HPDE6-E6E7 (cell line): ENCODE measurements around the gene UCK1.
"Not testable (repeated sequence)": the region's sequence is repeated elsewhere in the genome, so short reads cannot be mapped to it uniquely, and the experiment has no call there.

Source experiments
- DNase-seq: peaks from one replicate; pipeline ENCODE4 v3.0.0; 2011; ENCODE audit warnings: missing footprints; ENCODE audit errors: extremely low spot score

UCK1 gene

DNA sequence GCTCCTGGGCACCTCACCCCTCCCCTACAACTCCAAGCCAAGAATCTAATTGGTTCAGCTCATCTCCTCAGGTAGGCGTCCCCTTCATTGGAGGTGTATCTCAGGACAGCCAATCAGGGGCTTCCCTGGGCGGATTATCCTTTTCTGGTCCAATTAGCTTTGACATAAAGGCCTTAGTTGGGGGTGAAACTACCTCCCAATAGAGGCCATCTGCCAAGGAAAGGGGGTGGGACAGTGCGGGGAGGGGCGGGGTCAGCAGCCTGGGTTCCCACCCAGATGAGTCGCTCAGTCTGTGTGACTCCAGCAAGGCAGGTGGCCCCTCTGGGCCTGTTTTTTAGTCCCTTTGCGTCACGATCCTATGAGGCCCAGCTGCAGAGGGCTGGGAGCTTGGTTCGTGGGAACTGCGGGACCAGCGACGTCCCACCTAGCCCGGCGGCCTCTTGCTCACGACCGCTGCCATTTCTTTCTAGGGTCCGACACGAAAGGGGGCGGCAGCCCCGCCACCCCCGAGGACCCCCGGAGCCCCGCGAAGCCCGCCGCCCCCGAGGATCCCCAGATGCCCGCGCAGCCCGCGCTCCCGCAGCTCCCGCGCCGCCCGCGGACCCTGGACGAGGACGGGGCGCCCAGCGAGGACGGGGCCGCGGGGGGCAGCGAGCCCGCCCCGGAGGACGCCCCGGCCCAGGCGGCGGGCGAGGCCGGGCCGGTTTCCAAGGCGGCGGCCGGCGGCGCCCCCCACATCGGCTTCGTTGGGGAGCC, 23.2 kb upstream of the UCK1 start:
- DNase-seq, result no peak

DNA sequence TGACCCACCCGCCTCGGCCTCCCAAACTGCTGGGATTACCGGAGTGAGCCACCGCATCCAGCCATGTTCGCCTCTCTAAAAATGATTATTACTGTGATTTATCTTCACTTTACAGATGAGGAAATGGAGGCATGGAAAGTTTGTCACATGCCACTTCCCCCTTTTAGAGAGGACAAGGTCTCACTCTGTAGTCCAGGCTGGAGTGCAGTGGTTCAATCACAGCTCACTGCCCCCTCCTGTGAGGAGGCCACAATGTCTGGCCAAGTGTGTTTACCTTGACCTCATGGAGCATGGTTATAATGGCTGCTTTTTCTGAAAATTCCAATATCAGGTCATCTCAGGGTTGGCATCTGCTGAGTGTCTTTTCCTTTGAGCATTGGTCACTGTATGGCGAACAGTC, 21.0 kb upstream of the UCK1 start:
- no peak for DNase-seq

DNA sequence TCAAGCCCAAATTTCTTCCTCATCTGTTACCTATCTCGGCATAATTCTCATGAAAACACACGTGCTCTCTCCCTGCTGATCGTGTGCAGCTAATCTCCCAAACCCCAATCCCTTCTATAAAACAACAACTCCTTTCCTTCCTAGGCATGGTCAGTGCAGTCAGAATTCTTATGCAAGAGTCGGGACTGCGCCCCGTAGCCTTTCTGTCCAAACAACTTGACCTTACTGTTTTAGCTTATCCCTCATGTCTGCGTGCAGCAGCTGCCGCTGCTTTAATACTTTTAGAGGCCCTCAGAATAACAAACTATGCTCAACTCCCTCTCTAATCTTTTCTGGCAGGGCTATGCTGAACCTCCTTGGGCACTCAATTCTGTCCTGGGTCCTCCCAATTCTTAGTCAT, 19.4 kb upstream of the UCK1 start:
- DNase-seq, result not testable (repeated sequence)

DNA sequence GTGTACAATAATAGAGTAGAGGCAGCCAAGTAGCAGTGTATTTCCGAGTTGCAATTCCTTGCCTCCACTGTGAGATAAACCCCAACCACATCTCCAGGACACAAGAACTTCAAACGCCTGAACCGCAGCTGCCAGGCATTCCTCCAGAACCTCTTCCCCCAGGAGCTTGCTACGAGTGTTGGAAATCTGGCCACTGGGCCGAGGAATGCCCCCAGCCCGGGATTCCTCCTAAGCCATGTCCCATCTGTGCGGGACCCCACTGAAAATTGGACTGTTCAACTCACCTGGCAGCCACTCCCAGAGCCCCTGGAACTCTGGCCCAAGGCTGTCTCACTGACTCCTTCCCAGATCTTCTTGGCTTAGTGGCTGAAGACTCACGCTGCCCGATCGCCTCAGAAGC, 18.1 kb upstream of the UCK1 start:
- not testable (repeated sequence) for DNase-seq

DNA sequence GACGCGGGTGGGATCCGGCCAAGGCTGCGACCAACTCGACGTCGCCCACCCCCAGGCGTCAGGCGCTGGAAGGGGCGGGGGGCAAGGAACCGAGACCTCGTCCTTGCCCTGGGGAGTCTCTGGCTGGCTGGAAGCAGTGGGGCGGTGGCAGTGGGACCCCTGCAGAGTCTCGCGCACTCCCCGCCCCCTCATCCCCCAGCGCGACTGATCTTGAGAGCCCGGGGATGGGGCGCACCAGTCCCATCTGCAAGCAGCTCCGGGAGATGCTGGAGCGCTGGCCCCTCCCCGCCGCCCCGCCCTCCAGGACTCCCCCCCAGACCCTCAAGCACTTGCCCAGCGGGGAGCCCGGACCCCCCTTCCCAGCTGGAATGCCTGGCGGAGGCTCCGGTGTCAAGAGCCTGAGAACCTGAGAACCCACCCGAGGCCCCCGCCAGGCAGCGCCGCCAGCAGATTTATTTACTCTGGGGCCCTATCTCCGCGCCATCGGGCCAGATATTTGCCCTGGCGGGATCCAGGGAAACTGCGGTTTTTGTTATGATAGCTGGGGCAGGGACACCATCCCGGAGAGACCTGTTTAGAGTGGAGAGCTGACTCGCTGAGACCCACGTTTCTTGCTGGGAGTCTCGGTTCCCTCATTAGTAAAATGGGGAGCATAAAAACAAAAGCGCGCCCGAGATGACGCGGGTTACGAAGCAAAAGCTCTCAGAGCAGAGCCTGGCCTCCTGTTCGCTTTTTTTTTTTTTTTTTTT, 15.4 kb upstream of the UCK1 start:
- DNase-seq, result no peak

DNA sequence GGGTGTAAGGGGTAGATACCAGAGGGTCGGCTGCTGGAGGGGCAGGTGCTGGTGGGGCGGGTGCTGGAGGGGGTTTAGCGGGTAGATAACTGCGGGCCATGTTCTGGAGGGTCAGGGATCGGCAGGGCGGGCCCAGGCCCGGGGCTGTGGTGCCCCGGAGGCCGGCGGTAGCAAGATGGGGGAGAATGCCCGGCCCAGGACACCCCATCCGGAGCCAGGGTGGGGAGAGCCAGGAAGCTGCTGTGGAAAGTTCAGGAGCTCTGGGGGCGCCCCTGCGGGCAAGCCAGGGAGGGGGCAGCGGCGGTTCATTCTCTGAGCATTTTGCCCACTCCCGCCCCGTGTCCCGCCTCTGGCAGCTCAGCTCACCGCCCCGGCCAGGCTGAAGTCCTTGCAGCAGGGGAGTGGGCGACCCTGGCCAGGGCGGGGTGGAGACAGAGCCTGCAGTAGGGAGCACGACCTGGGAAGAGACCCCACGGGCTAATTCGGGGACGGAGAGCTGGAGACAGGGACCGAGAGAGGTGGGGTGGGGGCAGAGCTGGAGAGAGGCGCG, 14.8 kb upstream of the UCK1 start:
- no peak for DNase-seq

DNA sequence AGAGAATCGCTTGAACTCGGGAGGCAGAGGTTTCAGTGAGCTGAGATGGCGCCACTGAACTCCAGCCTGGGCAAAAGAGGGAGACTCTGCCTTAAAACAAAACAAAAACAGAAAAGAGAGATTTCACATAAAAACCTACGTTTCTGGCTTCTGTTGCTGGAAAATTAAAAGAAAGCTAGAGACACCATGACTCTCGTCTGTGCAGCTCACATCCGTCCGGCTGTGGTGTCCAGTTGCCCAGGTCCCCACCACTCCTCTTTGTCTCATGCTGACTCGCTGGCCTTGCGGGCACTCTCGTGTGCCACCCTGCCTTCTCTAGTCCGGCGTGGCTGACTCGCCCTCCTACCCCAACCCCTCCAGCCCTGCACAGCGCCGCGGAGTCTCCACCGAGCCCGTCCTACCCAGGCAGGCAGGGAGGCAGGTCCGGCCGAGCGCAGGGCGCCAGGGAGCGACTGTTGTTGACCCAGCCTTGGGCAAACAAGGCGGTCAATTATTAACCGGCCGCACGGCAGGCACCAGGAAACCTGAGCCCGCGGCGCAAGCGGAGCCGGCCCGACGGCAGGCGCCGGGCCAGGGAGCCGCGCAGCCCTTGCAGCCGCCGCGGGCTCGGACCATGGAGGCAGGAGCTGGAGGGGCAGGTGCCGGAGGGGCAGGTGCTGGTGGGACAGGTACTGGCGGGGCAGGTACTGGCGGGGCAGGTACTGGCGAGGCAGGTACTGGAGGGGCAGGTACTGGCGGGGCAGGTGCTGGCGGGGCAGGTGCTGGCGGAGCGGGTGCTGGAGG, 14.1 kb upstream of the UCK1 start, which contains the start of gene PRRT1B:
PRRT1B (plus strand) TSS at position 521 of the 783 bp plus-strand sequence; CDS start at position 614, 93 bp downstream.
- no peak for DNase-seq

DNA sequence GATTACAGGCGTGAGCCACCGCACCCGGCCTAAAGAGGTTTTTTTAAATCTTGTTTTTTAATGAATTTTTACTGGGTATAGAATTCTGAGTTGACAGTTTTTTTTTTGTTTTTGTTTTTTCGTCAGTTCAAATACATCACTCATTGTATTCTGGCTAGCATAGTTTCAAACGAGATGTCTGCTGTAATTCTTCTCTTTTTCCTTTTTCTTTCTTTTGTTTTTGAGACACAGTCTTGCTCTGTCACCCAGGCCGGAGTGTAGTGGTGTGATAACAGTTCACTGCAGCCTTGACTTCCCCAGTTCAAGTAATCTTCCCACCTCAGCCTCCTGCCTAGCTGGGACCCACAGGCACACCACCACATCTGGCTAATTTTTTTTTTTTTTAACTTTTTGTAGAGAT, 12.1 kb upstream of the UCK1 start:
- no peak for DNase-seq

DNA sequence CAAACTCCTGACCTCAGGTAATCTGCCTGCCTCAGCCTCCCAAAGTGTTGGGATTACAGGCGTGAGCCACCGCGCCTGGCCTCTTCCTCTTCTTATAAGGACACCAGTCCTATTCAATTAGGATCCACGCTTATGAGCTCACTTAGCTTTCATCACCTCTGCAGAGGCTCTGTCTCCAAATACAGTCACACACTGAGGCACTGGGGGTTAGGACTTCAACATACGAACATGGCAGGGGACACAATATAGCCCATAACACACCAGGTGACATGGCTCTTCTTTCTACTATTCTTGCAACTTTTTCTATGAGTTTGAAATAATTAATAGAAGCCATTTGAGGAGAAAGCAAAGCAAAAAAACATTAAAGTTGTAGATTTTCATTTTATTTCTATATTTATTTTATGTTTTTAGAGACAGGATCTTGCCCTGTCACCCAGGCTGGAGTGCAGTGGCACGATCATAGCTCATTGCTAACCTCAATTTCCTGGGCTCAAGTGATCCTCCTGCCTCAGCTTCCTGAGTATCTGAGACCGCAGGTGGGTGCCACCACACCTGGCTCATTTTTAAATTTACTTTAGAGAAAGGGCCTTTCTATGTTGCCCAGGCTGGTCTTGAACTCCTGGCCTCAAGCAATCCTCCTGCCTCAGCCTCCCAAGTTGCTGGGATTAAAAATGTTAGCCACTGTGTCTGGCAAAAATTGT, 8.3 kb upstream of the UCK1 start:
- DNase-seq, result no peak

DNA sequence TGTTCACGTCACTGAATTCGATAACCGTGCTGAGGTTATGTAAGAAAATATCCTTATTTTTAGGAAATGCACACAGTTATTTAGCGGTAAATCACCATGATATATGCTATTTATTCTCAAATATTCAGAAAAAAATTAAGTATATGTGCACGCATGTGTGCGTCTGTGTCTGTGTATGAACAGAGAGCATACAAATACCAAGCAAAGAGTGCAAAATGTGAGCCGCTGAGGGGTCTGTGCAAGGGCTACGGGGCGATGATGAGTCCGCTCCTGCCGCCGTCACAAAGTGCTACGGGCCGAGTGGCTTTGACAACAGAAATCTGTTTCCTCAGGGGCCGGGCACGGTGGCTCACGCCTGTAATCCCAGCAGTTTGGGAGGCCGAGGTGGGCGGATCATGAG, 6.9 kb upstream of the UCK1 start:
- DNase-seq, result no peak

DNA sequence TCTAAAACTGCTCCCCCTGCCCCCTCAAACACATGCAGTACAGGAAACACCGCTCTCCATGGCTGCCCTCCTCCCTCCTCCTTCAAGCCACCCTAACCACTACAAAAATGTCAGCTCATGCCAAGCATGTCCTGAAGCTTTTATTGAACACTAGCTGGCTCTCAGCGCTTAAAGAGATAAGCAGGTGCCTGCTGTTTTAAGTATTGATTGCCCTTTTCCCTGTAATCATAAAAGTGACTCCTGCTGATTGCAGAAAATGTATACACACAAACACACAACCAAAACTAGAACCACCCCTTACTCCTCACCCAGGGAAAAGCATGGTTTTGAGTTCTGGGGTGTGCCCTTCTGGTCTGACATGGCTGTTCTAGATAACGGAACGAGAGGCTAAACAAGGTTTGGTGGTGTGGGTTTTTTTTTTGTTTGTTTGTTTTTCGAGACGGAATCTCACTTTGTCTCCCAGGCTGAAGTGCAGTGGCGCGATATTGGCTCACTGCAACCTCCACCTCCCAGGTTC, 3.7 kb upstream of the UCK1 start:
- DNase-seq, result no peak

DNA sequence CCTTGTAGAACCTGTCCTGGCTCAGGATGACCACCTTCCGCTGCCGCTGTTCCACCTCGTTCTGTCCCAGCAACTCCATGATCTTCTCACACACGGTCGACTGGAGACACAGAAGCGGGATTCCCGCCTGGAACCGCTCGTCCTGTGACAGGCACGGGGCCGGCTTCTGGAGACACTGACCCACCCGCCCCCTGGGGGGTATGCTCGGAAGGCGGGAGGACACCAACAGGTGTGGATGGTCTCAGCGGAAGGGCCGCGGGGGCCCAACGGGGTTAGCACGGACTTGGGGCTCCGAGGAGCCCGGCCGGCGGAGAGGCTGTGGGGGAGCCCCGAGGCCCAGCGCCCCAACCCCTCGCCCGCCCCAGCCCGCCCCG, 530 bp downstream of the UCK1 start:
- peak; percentile 67 for DNase-seq

DNA sequence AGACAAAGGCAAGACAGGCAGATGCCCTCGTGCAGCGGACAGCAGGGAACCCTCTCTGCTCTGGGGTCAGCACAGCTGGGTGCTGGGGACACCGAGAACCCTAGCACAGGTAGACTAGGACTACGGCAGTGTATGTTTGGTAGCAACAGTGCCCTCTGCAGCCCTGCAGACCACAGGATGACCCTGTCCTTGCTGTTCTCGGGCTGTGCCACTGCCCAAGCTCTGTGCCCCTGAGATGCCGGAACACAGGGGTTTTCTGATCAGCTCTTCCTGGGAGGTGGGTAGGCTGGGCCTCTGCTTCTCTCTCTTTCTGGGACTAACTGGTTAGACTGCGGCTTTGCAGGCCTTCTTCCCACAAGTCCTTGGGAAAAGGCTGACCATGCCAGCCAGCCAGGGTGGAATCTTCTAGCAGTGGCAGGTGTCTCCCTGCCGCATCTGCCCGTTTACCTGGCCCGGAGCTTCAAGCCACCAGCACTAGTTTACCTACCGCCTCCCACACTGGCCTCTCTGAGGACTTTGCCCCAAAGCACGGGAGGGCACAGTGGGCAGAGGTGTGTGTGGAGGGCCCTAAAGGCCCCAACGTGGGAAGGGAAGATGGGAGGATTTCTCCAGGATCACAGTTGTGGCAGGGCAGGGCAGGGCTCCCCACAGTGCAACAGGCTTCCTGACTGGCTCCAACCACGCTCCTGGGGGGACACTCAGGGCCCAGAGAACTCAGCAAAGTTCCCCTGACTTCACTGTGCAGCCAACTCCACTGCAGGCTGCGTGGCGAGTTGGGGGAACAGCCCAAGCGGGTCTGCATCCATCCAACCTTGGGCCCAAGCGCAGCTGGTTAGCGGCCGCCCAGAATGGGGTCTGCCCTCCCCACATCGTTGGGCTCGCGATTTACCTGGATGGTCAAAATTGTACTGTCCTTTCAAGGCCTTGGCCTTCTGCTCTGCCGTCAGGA, 1.2 kb downstream of the UCK1 start:
- DNase-seq, result no peak

DNA sequence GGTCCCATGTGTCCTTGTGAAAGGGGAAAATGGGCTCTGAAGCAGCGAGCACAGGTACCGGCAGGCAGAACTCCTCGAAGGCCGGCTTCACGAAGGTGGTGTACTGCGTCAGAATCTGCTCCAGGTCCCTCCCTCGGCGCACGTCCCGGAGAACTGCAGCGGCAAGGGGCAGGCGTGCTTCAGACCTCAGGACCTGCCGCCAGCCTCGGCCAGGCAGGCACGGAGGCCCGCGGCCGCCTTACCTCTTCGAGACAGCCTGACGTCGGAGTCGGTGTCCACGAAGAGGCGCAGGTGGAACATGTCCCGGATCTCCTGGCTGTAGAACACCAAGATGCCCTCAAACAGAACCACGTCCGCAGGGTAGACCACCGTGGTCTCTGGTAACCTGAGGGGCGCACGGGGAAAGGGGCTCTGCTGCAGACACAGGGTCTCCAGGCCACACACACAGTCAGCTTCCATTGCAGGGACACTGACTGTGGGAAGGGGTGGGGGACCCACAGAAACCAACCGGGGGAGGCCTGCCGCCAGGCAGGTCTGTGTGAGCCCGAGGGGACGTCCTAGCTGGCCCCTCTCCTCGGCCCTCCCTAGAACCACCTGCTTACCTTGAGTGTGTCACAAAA, 2.1 kb downstream of the UCK1 start:
- no peak for DNase-seq

DNA sequence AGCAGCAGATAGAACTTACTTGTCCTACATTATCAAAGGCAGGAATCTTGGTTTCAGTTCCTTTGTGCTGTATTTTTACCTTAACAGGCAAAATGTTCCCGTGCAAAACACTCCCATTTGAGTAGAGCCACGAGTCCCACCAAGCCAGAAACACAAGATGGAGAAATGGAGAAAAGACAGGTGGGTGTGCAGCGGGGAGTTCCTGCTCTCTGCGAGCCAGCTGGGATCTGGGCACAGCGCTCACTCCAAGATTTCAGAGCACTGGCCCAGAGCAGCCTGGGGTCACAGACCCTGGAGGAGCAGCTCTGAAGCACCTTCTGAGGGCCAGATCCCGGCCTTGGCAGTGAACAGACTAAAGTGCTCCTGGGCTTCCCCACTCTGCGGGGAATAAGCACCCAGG, 2.9 kb downstream of the UCK1 start:
- DNase-seq, result no peak

DNA sequence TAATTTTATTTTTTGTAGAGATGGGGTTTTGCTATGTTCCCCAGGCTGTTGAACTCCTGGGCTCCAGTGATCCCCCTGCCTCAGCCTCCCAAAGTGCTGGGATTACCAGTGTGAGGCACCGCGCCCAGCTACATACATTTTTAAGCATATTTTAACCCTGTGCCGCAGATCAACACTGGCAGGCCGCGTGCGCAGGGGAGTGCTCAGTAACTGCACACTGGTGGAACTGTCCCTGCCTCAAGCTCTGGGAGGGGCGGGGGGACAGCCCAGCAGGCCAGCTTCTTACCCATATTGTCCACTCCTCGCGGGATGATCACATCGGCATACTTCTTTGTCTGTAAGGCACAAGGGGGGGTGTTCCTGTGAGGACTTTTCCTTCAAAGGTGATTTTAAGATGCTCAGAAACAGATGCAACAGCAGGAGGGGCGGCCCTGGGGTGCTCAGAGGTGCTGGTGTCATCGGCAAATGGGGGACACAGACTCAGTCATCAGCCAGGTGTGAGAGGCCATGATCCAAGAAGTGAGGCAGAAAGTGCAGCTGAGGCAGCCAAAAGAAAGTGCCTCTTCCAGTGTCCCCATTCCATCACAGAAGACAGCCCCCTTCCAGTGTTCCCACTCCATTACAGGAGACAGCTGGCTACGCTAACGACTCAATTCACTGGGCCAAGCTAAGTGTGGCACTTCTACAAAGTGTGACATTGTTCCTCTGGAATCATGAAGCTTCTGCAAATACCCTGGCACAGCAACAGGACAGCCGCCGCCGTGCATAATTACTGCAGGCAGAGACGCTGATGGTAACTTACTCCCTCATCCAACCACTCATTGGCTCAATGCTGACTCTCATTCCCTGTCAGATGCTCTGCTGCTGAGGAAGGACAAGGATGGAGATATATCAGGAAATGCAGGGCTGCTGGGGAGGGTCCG, 5.2 kb downstream of the UCK1 start:
- no peak for DNase-seq

DNA sequence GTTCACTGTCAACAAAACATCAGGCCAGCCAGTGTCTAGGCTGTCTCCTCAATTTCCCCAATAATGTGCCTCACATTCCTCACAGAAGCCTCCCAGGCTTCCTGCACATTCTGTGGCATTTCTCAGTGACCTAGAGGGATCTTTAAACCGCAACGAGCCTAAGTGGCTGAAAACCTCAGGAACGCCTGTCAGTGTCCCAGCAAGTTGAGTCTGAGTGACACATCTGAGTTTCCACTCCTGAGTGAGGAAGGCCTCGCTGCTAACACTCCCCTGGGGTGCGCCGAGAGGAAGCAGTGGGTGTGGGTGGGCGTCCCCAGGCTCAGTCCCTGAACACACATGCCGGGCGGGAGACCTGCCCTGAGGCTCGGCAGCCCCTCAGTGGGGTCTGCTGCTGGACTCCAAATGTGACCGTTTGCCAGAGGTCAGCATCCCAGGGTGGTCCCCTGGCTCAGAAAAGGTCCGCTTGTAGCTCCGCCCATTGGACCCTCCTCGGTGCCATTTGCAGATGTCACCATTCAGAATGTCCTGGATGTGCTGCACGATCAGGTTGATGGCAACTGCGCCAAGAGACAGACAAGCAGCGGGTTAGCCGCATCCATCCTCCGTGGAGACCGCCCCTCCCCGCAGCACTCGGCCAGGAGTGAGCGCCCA, 6.3 kb downstream of the UCK1 start:
- DNase-seq, result no peak
